ENCODE data around the gene HSFX1.
"Not testable (repeated sequence)": the region's sequence is repeated elsewhere in the genome, so short reads cannot be mapped to it uniquely, and the experiment has no call there.

GRCh38 chrX:149795531-149795930, 21.7 kb downstream of the HSFX1 start:
- not testable (repeated sequence) for TF ChIP-seq POLR2A, CTCF (IDR thresholded peaks at IDR 0.05)
